ENCODE measurements around the gene SMIM35.

The SMIM35 gene

GRCh38 chr11:118086913-118087768 lies at the start of gene SMIM35:
SMIM35 (minus strand) TSS chr11:118086963; CDS start chr11:118086757, 206 bp downstream.
- no peak for DNase-seq (ENCODE audit: low spot score)

- DNase-seq (ENCODE audit: low spot score) = no peak
These were observed 49.6 kb upstream of the SMIM35 start for GRCh38 chr11:118136341-118136740.

GRCh38 chr11:118135796-118136165 lies 49.0 kb upstream of the SMIM35 start:
- no peak for DNase-seq (ENCODE audit: low spot score)

- DNase-seq (ENCODE audit: low spot score) = no peak
These were observed 48.5 kb upstream of the SMIM35 start for GRCh38 chr11:118135051-118135795.

- DNase-seq (ENCODE audit: low spot score) = no peak
These were observed 47.1 kb upstream of the SMIM35 start for GRCh38 chr11:118133816-118134215.

- DNase-seq (ENCODE audit: low spot score) = no peak
These were observed 45.8 kb upstream of the SMIM35 start for GRCh38 chr11:118132385-118133151.

GRCh38 chr11:118129471-118130172 lies 42.9 kb upstream of the SMIM35 start:
- no peak for DNase-seq (ENCODE audit: low spot score)

- no peak for DNase-seq (ENCODE audit: low spot score)
These were observed 42.1 kb upstream of the SMIM35 start for GRCh38 chr11:118128721-118129470.

GRCh38 chr11:118128310-118128709 lies 41.5 kb upstream of the SMIM35 start:
- DNase-seq (ENCODE audit: low spot score) = no peak

GRCh38 chr11:118126082-118126838 lies 39.5 kb upstream of the SMIM35 start:
- no peak for DNase-seq (ENCODE audit: low spot score)

GRCh38 chr11:118124929-118125535 lies 38.3 kb upstream of the SMIM35 start:
- no peak for DNase-seq (ENCODE audit: low spot score)

GRCh38 chr11:118120793-118121192 lies 34.0 kb upstream of the SMIM35 start:
- DNase-seq (ENCODE audit: low spot score) = no peak

- no peak for DNase-seq (ENCODE audit: low spot score)
These were observed 31.2 kb upstream of the SMIM35 start for GRCh38 chr11:118117790-118118601.

- DNase-seq (ENCODE audit: low spot score) = no peak
These were observed 28.3 kb upstream of the SMIM35 start for GRCh38 chr11:118115048-118115447.

- DNase-seq (ENCODE audit: low spot score) = no peak
These were observed 27.5 kb upstream of the SMIM35 start for GRCh38 chr11:118114266-118114665.

- DNase-seq (ENCODE audit: low spot score) = no peak
These were observed 26.1 kb upstream of the SMIM35 start for GRCh38 chr11:118112711-118113430.

- DNase-seq (ENCODE audit: low spot score) = no peak
These were observed 24.9 kb upstream of the SMIM35 start for GRCh38 chr11:118111744-118112035.

- DNase-seq (ENCODE audit: low spot score) = no peak
These were observed 24.4 kb upstream of the SMIM35 start for GRCh38 chr11:118111019-118111743.

Measured in AG20443 (cell line).